A673 (cell line): ENCODE results near the gene MFSD6.

Experiments used
- CTCF ChIP-seq: fragments of 300-800, 200-600 bp; sonication (generic); conservative IDR thresholded peaks from 2 replicates; pipeline ENCODE4 v1.5.1; 2017; ENCODE audit warnings: low read depth, mild to moderate bottlenecking, antibody characterized with exemption, low read length, moderate library complexity, mixed read lengths
- EZH2 ChIP-seq: fragments of 200-600 bp; sonication (generic); IDR thresholded peaks from 2 replicates; pipeline ENCODE4 v1.6.1; 2017; ENCODE audit warnings: borderline replicate concordance, low read depth, mild to moderate bottlenecking, mixed read lengths, antibody characterized with exemption, low read length; ENCODE audit not compliant: poor library complexity, severe bottlenecking

GRCh38 chr2:190530248-190530900, 122.2 kb downstream of the MFSD6 start:
- TF ChIP-seq EZH2 (no peak), CTCF (no peak)
